Measurements from ENCODE around the gene UEVLD. TPM values are rescaled to one million over a fixed set of nuclear protein-coding genes. Genes with fewer than 3 reads are reported as not detected.

UEVLD gene
- total and polyA plus RNA-seq, 2 experiments from 2014 or later: 11.8 to 33.0 TPM

- no peaks in the 10 kb centered on the region for H4K20me1 ChIP-seq (ENCODE audit: insufficient read depth, poor library complexity, severe bottlenecking)
- no peaks in the 10 kb centered on the region for H3K36me3 ChIP-seq (replicated peaks; ENCODE audit: insufficient read depth, low read depth)
- H3K9me3 ChIP-seq (ENCODE audit: low read depth): no peaks in the 10 kb centered on the region
- no peak overlapping the region for H2AFZ ChIP-seq
- TF ChIP-seq EZH2phosphoT487 (IDR thresholded peaks at IDR 0.05; ENCODE audit: low read depth, severe bottlenecking, unreplicated experiment) (no peak), EZH2 (IDR thresholded peaks at IDR 0.05; ENCODE audit: borderline replicate concordance) (no peak)
- TF ChIP-seq, protein P1, sequence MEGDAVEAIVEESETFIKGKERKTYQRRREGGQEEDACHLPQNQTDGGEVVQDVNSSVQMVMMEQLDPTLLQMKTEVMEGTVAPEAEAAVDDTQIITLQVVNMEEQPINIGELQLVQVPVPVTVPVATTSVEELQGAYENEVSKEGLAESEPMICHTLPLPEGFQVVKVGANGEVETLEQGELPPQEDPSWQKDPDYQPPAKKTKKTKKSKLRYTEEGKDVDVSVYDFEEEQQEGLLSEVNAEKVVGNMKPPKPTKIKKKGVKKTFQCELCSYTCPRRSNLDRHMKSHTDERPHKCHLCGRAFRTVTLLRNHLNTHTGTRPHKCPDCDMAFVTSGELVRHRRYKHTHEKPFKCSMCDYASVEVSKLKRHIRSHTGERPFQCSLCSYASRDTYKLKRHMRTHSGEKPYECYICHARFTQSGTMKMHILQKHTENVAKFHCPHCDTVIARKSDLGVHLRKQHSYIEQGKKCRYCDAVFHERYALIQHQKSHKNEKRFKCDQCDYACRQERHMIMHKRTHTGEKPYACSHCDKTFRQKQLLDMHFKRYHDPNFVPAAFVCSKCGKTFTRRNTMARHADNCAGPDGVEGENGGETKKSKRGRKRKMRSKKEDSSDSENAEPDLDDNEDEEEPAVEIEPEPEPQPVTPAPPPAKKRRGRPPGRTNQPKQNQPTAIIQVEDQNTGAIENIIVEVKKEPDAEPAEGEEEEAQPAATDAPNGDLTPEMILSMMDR (IDR thresholded peaks at IDR 0.05; ENCODE audit: poor library complexity): no peak
- no peak overlapping the region for H3K4me2 ChIP-seq
- no peaks in the 10 kb centered on the region for H3K4me1 ChIP-seq (ENCODE audit: insufficient read depth)
- WGBS (ENCODE audit: low lambda C conversion rate, missing lambda C conversion rate): 96% methylated on average over 3 of the region's 3 CpGs
- no peak for DNase-seq (ENCODE audit: low spot score)
- H3K79me2 ChIP-seq: peaks cover 8% of the 10 kb centered on the region
- H3K27me3 ChIP-seq: no peaks in the 10 kb centered on the region
- no peak overlapping the region for H3K4me3 ChIP-seq
- no peaks in the 10 kb centered on the region for H3K9me2 ChIP-seq (replicated peaks; ENCODE audit: insufficient read depth)
- H3K27ac ChIP-seq: no peak overlapping the region
Observed at GRCh38 chr11:18533365-18533764, 55.2 kb downstream of the UEVLD start.

DNA sequence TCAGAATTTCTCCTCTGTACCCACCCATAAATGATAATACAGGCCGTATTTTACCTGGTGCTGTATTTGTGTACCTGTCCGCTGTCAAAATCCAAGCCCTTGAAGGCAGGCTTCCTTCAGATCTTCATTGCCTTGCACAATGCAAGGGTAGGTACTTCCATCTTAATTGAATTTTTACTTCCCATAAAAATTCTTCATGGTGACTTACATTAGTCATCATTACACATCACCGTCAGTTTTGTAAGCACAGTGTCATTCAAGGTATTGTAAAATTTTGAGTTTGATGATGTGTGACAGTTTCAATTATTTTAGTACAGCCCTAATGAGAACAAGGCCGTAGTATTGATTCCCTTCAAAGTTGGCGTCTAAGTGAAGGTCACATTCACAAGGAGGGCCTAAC, 61.0 kb downstream of the UEVLD start:
- Histone ChIP-seq H3K4me3 (peak overlapping the region; percentile 77), H3K27ac (peak overlapping the region; percentile 97), H3K36me3 (replicated peaks; ENCODE audit: insufficient read depth, low read depth) (no peaks in the 10 kb centered on the region), H3K4me1 (ENCODE audit: insufficient read depth) (peaks cover 21% of the 10 kb centered on the region), H3K27me3 (no peaks in the 10 kb centered on the region), H3K79me2 (peaks cover 54% of the 10 kb centered on the region), H3K9me3 (ENCODE audit: low read depth) (no peaks in the 10 kb centered on the region), H3K9me2 (replicated peaks; ENCODE audit: insufficient read depth) (no peaks in the 10 kb centered on the region), H4K20me1 (ENCODE audit: insufficient read depth, poor library complexity, severe bottlenecking) (peaks cover 6% of the 10 kb centered on the region), H2AFZ (peak overlapping the region; percentile 76), H3K4me2 (peak overlapping the region; percentile 85)
- peak; percentile 14 for DNase-seq (ENCODE audit: low spot score)
- TF ChIP-seq EZH2phosphoT487 (IDR thresholded peaks at IDR 0.05; ENCODE audit: low read depth, severe bottlenecking, unreplicated experiment) (no peak), EZH2 (IDR thresholded peaks at IDR 0.05; ENCODE audit: borderline replicate concordance) (no peak)
- TF ChIP-seq, protein P1 (IDR thresholded peaks at IDR 0.05; ENCODE audit: poor library complexity): no peak
- 52% methylated on average over 5 of the region's 5 CpGs for WGBS (ENCODE audit: low lambda C conversion rate, missing lambda C conversion rate)

DNA sequence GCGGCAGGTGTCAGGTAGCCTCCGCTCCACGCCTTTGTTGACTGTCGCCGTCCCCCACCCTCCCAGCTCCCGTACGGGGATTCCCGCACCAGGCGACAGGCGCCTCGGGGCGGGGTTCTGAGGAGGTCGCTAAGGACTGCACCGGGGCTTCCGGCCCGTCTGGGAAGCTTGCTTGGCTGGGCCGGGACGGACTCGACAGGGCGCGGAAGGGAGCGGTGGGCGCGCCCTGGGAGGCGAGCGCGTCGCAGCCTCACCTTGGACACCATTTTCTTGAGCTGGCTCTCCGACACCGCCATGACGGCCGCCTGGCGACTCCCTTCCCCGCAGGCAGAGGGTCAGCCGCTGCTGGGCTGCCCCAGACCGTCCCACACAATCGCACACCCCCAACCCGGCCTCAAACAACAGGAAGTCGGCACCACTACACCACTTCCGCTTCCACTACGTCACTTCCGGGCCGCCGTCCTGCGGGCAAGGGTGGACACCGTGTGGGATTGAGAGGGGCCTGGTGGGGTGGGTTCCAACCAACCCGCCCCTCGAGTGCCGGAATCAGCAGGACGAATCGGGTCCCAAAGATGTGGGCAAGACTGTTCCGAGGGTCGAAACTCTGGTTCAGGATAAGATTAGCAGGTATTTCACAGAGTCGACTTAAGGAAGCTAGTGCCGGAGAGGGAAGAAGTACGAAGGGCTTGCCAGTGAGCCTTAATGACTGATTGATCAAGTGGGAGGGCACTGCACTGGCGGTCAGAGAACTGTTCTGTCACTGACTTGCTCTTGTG, 61.8 kb downstream of the UEVLD start, which contains the start of gene TSG101:
Gene TSG101, minus strand, starts transcription at position 422 of the 776 bp plus-strand sequence. Its CDS starts 126 bp downstream, at position 296.
- H2AFZ ChIP-seq: peak within 1 kb of the TSS; percentile 76
- DNase-seq (ENCODE audit: low spot score): peak; percentile 95
- peak within 1 kb of the TSS; percentile 77 for H3K4me3 ChIP-seq
- H3K36me3 ChIP-seq (replicated peaks; ENCODE audit: insufficient read depth, low read depth): no peaks in the 10 kb centered on the region
- TF ChIP-seq, protein P1 (IDR thresholded peaks at IDR 0.05; ENCODE audit: poor library complexity): no peak
- H3K27ac ChIP-seq: peak within 1 kb of the TSS; percentile 97
- no peaks in the 10 kb centered on the region for H3K9me2 ChIP-seq (replicated peaks; ENCODE audit: insufficient read depth)
- under 1% methylated on average over 39 of the region's 57 CpGs for WGBS (ENCODE audit: low lambda C conversion rate, missing lambda C conversion rate)
- H3K27me3 ChIP-seq: no peaks in the 10 kb centered on the region
- peak within 1 kb of the TSS; percentile 85 for H3K4me2 ChIP-seq
- H3K4me1 ChIP-seq (ENCODE audit: insufficient read depth): peaks cover 21% of the 10 kb centered on the region
- peaks cover 12% of the 10 kb centered on the region for H4K20me1 ChIP-seq (ENCODE audit: insufficient read depth, poor library complexity, severe bottlenecking)
- no peaks in the 10 kb centered on the region for H3K9me3 ChIP-seq (ENCODE audit: low read depth)
- H3K79me2 ChIP-seq: peaks cover 62% of the 10 kb centered on the region
